ENCODE measurements around the gene ADRA2B. TPM values are rescaled to one million over a fixed set of nuclear protein-coding genes. Genes with fewer than 3 reads are reported as not detected.

Gene ADRA2B
- total and polyA plus RNA-seq, 2 donors (not counting 1 experiment from before 2014, with no cell fraction given), result 0.27 to 0.46 TPM

DNA sequence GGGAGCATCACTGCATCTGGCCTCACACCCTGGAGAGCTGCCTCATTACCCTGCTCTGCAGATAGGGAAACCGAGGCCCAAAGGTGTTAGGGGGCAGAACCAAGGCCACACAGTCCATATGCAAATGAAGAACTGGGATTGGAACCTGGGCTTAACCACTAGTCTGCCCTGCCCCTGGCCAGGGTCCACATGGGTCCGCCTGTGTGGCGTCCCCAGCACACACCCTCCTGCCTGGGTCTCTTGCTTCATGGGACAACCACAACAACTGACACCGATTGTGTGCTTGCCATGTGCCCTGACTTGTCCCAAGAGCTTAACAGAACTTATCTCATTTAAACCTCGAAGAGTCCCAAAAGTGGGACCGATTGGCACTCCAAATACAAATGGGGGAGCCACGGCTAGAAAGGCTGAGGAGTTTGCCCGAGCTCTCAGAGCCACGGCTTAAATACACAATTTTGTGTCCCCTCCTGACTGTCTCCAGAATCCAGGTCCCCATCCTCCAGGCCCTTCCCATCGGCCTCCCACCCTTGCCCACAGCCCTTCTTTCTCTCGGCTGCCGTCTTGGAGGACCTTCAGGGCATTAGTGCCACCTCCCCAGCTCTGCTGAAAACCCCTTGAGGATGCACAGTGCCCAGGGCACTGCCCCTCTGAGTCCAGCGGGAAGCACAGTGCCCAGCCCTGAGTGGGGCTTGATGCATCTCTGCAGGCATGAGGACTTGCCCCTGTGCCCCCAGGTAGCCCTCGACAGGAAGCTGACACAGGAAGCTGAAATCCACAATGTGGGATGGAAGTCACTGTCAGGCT, 34.6 kb upstream of the ADRA2B start:
- Histone ChIP-seq H2AFZ (ENCODE audit: insufficient read depth, low read depth, low read length, poor library complexity, severe bottlenecking) (no peak overlapping the region), H3K79me2 (ENCODE audit: control insufficient read depth, insufficient read depth, low read length) (no peaks in the 10 kb centered on the region), H3K36me3 (replicated peaks in 1 of 2; ENCODE audit: control extremely low read depth in 1 of 2, control insufficient read depth in 1 of 2, extremely low read depth in 1 of 2, insufficient read depth in 2 of 2, low read length in 1 of 2) (no peaks in the 10 kb centered on the region), H3K9ac (ENCODE audit: low read length) (no peak overlapping the region), H3K4me3 (ENCODE audit: control extremely low read depth in 1 of 5, extremely low read depth in 1 of 5, insufficient read depth in 1 of 5, low read depth in 2 of 5, low read length in 4 of 5) (no peak overlapping the region), H3K4me1 (ENCODE audit: control insufficient read depth in 2 of 2, insufficient read depth in 2 of 2, low read length in 2 of 2) (peaks cover 42 to 54% of the 10 kb centered on the region in 2 donors), H3K27me3 (replicated peaks in 1 of 4; ENCODE audit: control extremely low read depth in 1 of 4, control insufficient read depth in 3 of 4, insufficient read depth in 4 of 4, low read length in 3 of 4) (no peaks in the 10 kb centered on the region), H3K27ac (ENCODE audit: low read length in 2 of 2) (no peak overlapping the region), H3K9me3 (ENCODE audit: control extremely low read depth in 1 of 3, control insufficient read depth in 2 of 3, insufficient read depth in 1 of 3, low read length in 2 of 3) (no peaks in the 10 kb centered on the region), H3K4me2 (replicated peaks; ENCODE audit: low read depth, low read length, poor library complexity, severe bottlenecking) (peak overlapping the region; percentile 6), H4K20me1 (ENCODE audit: control insufficient read depth, insufficient read depth, low read length, poor library complexity, severe bottlenecking) (no peaks in the 10 kb centered on the region)
- DNase-seq (no peak), ATAC-seq (ENCODE audit: low read depth) (no peak)
- peaks cover 68% of the 10 kb centered on the region for H3K4me1 Mint-ChIP-seq
- intact Hi-C loops (cut with micrococcal nuclease), result no loop called here
- no peak overlapping the region for H3K27ac Mint-ChIP-seq
- CTCF ChIA-PET, result interaction anchor here (0.5 to 23.6 kb wide), 4 partner anchors 10 to 56 kb away, joined by 4 to 1065 read pairs (median 19); partner anchors contain the start of gene ASTL
- H3K4me3 Mint-ChIP-seq, result no peak overlapping the region
- TF ChIP-seq EZH2 (IDR thresholded peaks at IDR 0.05; ENCODE audit: borderline replicate concordance, insufficient read depth, low read depth, low read length, poor library complexity, severe bottlenecking), result no peak
- TF ChIP-seq, protein P1, sequence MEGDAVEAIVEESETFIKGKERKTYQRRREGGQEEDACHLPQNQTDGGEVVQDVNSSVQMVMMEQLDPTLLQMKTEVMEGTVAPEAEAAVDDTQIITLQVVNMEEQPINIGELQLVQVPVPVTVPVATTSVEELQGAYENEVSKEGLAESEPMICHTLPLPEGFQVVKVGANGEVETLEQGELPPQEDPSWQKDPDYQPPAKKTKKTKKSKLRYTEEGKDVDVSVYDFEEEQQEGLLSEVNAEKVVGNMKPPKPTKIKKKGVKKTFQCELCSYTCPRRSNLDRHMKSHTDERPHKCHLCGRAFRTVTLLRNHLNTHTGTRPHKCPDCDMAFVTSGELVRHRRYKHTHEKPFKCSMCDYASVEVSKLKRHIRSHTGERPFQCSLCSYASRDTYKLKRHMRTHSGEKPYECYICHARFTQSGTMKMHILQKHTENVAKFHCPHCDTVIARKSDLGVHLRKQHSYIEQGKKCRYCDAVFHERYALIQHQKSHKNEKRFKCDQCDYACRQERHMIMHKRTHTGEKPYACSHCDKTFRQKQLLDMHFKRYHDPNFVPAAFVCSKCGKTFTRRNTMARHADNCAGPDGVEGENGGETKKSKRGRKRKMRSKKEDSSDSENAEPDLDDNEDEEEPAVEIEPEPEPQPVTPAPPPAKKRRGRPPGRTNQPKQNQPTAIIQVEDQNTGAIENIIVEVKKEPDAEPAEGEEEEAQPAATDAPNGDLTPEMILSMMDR (IDR thresholded peaks at IDR 0.05), result no peak
- H3K27me3 Mint-ChIP-seq, result no peaks in the 10 kb centered on the region
- no peaks in the 10 kb centered on the region for H3K9me3 Mint-ChIP-seq (ENCODE audit: insufficient read depth)
- POLR2A ChIA-PET, result no interaction called here
- 92% methylated on average over 14 of the region's 14 CpGs for WGBS (ENCODE audit: insufficient coverage)

DNA sequence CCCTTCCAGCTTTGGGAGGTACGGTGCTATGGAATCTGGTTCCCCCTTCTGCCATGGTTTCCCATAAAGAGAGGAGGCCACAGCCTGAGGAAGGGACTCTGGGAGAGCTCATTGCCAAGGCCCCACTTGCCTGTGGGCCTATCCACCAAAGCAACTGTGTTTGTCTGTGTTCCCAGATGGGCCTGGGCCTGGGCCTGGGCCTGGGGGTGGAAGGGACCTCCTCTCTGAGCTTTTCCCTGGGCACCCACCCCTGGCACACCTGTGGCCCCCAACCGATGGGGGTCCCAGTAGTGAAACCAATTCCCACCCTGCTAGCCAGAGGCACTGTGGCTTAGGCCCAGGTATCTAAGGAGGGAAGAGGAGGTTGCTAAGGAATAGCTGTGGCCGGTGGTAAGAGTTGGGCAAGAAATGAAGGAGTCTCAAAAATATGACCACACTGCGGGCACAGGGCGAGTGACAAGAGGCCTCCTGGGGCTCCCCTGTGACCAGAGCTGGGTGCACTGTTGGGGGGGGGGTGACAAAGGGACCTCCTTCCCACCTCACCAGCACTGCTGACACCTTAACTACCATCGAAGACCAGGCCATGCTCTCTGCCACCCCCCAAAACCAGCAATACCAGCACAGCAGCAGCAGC, 33.8 kb upstream of the ADRA2B start:
- peak; percentile 10 for DNase-seq
- ATAC-seq (ENCODE audit: low read depth), result no peak
- Histone ChIP-seq H3K4me2 (replicated peaks; ENCODE audit: low read depth, low read length, poor library complexity, severe bottlenecking) (no peak overlapping the region), H3K27me3 (replicated peaks in 1 of 4; ENCODE audit: control extremely low read depth in 1 of 4, control insufficient read depth in 3 of 4, insufficient read depth in 4 of 4, low read length in 3 of 4) (no peaks in the 10 kb centered on the region), H3K4me3 (ENCODE audit: control extremely low read depth in 1 of 5, extremely low read depth in 1 of 5, insufficient read depth in 1 of 5, low read depth in 2 of 5, low read length in 4 of 5) (no peak overlapping the region), H3K9ac (ENCODE audit: low read length) (no peak overlapping the region), H3K27ac (ENCODE audit: low read length in 2 of 2) (no peak overlapping the region), H4K20me1 (ENCODE audit: control insufficient read depth, insufficient read depth, low read length, poor library complexity, severe bottlenecking) (no peaks in the 10 kb centered on the region), H2AFZ (ENCODE audit: insufficient read depth, low read depth, low read length, poor library complexity, severe bottlenecking) (no peak overlapping the region), H3K36me3 (replicated peaks in 1 of 2; ENCODE audit: control extremely low read depth in 1 of 2, control insufficient read depth in 1 of 2, extremely low read depth in 1 of 2, insufficient read depth in 2 of 2, low read length in 1 of 2) (no peaks in the 10 kb centered on the region), H3K9me3 (ENCODE audit: control extremely low read depth in 1 of 3, control insufficient read depth in 2 of 3, insufficient read depth in 1 of 3, low read length in 2 of 3) (no peaks in the 10 kb centered on the region), H3K4me1 (ENCODE audit: control insufficient read depth in 2 of 2, insufficient read depth in 2 of 2, low read length in 2 of 2) (peaks cover 38 to 51% of the 10 kb centered on the region in 2 donors), H3K79me2 (ENCODE audit: control insufficient read depth, insufficient read depth, low read length) (no peaks in the 10 kb centered on the region)
- ChIA-PET POLR2A (interaction anchor here (7.9 kb wide), 1 partner anchor 8 kb away, joined by 47 read pairs; no protein-coding TSS in a partner anchor), CTCF (interaction anchor here (0.5 to 23.6 kb wide), 4 partner anchors 9 to 57 kb away, joined by 4 to 1065 read pairs (median 19); partner anchors contain the start of gene ASTL)
- H3K4me1 Mint-ChIP-seq, result peaks cover 66% of the 10 kb centered on the region
- H3K27me3 Mint-ChIP-seq, result no peaks in the 10 kb centered on the region
- H3K4me3 Mint-ChIP-seq, result no peak overlapping the region
- H3K9me3 Mint-ChIP-seq (ENCODE audit: insufficient read depth), result no peaks in the 10 kb centered on the region
- H3K27ac Mint-ChIP-seq, result peak overlapping the region; percentile 70
- TF ChIP-seq, protein P1 (IDR thresholded peaks at IDR 0.05), result no peak
- no peak for TF ChIP-seq EZH2 (IDR thresholded peaks at IDR 0.05; ENCODE audit: borderline replicate concordance, insufficient read depth, low read depth, low read length, poor library complexity, severe bottlenecking)
- intact Hi-C loops (cut with micrococcal nuclease), result no loop called here
- WGBS (ENCODE audit: insufficient coverage), result 100% methylated on average over 3 of the region's 6 CpGs
